Measurements from ENCODE around the gene MINDY3.
"Not testable (repeated sequence)": the region's sequence is repeated elsewhere in the genome, so short reads cannot be mapped to it uniquely, and the experiment has no call there.

MINDY3 gene

GRCh38 chr10:15858861-15859281, 1.4 kb downstream of the MINDY3 start:
- in situ Hi-C loops (cut with MboI; ENCODE audit: low sequenced_read_pairs): no loop called here

DNA sequence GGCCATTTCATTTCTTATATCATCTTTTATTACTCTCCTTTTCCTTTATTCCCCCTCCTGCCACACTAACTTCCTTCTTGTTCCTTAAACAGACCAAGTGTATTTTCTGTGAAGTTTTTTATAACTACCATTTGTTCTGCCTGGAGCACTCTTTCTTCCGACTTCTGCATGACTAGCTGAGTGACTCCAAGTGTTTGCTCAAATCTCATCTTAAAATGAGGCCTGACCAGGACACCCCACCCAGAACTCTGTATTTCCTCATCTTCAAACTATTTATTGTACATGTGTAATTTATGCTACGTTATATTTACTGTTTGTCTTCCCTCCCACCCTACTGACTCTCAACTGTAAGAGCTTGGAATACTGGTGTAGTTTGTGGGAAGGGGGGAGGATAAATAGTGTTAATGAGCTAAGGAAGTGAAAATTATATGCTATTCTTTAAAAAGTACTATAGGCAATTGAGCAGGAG, 3.2 kb downstream of the MINDY3 start:
- in situ Hi-C loops (cut with MboI; ENCODE audit: low sequenced_read_pairs): no loop called here

GRCh38 chr10:15856328-15857015, 3.8 kb downstream of the MINDY3 start:
- in situ Hi-C loops (cut with MboI; ENCODE audit: low sequenced_read_pairs): no loop called here

GRCh38 chr10:15853800-15854199, 6.5 kb downstream of the MINDY3 start:
- in situ Hi-C loops (cut with MboI; ENCODE audit: low sequenced_read_pairs): no loop called here

- in situ Hi-C loops (cut with MboI; ENCODE audit: low sequenced_read_pairs): no loop called here
Observed at GRCh38 chr10:15852111-15852557, 8.2 kb downstream of the MINDY3 start.

- in situ Hi-C loops (cut with MboI; ENCODE audit: low sequenced_read_pairs): not testable (repeated sequence)
Observed at GRCh38 chr10:15850337-15850978, 9.8 kb downstream of the MINDY3 start.

GRCh38 chr10:15849316-15849715, 11.0 kb downstream of the MINDY3 start:
- in situ Hi-C loops (cut with MboI; ENCODE audit: low sequenced_read_pairs): no loop called here

GRCh38 chr10:15847481-15847880, 12.8 kb downstream of the MINDY3 start:
- in situ Hi-C loops (cut with MboI; ENCODE audit: low sequenced_read_pairs): no loop called here

- in situ Hi-C loops (cut with MboI; ENCODE audit: low sequenced_read_pairs): no loop called here
Observed at GRCh38 chr10:15844517-15844916, 15.8 kb downstream of the MINDY3 start.

GRCh38 chr10:15843695-15844094, 16.6 kb downstream of the MINDY3 start:
- in situ Hi-C loops (cut with MboI; ENCODE audit: low sequenced_read_pairs): no loop called here

DNA sequence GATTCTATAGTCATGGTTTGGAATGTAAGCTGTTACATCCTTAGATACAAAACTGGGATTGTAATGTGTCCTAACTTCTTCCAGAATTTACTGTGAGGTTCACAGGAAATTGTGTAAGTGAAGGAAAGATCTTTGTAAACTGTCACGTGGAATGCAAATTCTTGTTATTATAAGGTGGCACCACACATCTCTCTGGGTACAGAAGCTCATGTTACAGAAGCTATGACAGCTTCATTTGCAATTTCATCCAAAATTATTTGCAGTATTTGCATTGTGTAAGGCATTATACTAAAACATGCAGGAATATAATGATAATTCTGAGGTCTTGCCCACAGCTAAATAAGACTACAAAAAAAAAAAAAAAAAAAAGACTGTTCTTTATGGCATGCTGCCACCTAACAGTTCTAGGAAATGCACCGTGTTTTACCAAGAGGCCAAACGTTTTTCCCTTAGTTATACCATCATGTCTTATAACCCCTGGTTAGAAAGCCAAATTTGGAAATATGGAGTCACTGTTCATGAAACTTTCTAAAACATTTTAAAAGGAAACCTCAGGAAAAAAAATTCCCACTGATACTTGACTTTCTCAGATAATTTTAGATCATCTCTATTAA, 17.6 kb downstream of the MINDY3 start:
- in situ Hi-C loops (cut with MboI; ENCODE audit: low sequenced_read_pairs): no loop called here

- in situ Hi-C loops (cut with MboI; ENCODE audit: low sequenced_read_pairs): no loop called here
Observed at GRCh38 chr10:15841696-15842095, 18.6 kb downstream of the MINDY3 start.

GRCh38 chr10:15836807-15837206, 23.5 kb downstream of the MINDY3 start:
- in situ Hi-C loops (cut with MboI; ENCODE audit: low sequenced_read_pairs): no loop called here

DNA sequence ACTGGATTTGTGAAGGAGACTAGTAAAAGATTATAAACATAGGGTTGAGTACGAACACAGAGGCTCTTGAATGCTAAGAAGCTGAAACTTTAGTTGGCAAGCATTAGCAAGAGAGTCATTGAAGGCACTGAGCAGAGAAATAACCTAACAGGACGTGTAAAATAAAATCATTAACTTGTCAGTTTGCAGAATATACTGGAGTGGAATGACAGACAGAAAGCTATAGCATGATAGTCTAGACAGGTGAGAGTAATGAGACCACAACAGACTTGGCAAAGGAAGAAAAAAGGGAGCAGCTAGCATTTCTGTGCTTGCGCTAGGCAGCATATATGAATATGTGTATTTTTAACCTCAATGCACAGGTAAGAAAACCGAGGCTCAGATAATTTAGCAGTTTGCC, 30.8 kb downstream of the MINDY3 start:
- in situ Hi-C loops (cut with MboI; ENCODE audit: low sequenced_read_pairs): no loop called here

- in situ Hi-C loops (cut with MboI; ENCODE audit: low sequenced_read_pairs): no loop called here
Observed at GRCh38 chr10:15824498-15824897, 35.8 kb downstream of the MINDY3 start.

GRCh38 chr10:15822131-15822530, 38.2 kb downstream of the MINDY3 start:
- in situ Hi-C loops (cut with MboI; ENCODE audit: low sequenced_read_pairs): no loop called here

DNA sequence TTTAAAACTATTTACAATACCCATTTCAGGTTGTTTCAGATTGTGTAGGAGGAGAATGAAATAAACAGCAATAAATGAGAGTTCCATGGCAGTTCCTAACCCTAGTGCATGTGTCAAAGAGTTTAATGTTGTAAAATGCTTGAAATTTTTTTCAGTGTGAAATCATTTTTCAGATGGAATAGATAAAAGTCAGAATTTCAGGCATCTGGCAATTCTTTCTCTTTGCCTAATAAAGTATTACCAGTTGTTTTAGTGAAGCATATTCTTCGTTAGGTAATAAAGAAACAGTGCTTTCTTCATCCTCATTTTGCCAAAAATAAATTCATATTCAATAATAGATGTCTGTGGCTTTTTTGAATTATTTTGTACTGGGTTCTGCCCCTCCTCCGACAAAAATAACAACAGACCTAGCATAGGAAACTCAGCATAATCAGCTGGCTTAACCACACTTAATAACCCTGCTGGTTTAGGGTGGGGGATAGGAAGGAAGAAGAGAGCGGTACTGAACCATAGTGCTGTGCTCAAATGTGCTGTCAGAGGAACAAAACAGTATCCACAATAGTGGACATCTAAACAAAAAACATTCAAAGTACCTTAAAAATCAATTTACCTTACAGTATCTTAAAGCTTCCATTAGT, 39.1 kb downstream of the MINDY3 start:
- in situ Hi-C loops (cut with MboI; ENCODE audit: low sequenced_read_pairs): no loop called here

- in situ Hi-C loops (cut with MboI; ENCODE audit: low sequenced_read_pairs): no loop called here
Observed at GRCh38 chr10:15817409-15818046, 42.8 kb downstream of the MINDY3 start.

- in situ Hi-C loops (cut with MboI; ENCODE audit: low sequenced_read_pairs): no loop called here
Observed at GRCh38 chr10:15815242-15815885, 44.9 kb downstream of the MINDY3 start.

DNA sequence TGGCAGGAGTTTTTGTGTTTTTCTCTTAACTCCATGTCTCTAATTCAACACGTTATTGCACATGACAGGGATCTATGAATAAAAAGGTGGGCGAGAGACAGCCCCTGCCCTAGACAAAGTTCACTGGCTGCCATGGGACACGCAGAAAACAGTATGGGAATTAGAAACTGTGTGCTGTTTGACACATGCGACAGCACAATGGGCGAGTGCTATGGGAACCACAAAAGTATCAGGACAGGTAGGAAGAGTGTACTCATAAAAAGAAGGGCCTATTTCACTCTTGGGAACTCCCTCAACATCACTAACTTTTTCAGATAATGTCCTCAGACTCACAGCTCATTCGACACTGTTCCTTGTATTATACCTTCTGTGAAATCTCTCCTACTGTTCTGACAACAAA, 45.7 kb downstream of the MINDY3 start:
- in situ Hi-C loops (cut with MboI; ENCODE audit: low sequenced_read_pairs): no loop called here

- in situ Hi-C loops (cut with MboI; ENCODE audit: low sequenced_read_pairs): no loop called here
Observed at GRCh38 chr10:15813415-15813814, 46.9 kb downstream of the MINDY3 start.
